SJSA1 (cell line): ENCODE results near the gene RAD51C. TPM values are rescaled to one million over a fixed set of nuclear protein-coding genes. Genes with fewer than 3 reads are reported as not detected.
"Not testable (repeated sequence)": the region's sequence is repeated elsewhere in the genome, so short reads cannot be mapped to it uniquely, and the experiment has no call there.

Source experiments
- DNase-seq, 2 experiments: peaks; one replicate each; pipeline ENCODE4 v3.0.0-alpha.2; 2015 to 2020; ENCODE audit warnings: low spot score in 2 of 2, low read depth in 1 of 2
- H3K27ac ChIP-seq: fragments of 250-450 bp; sonication (Bioruptor Pico); 2 replicates; pipeline ENCODE4 v1.5.1; 2020; ENCODE audit warnings: mild to moderate bottlenecking, moderate library complexity
- H3K27me3 ChIP-seq: fragments of 250-450 bp; sonication (Bioruptor Pico); replicated peaks from 2 replicates; pipeline ENCODE4 v1.5.1; 2020; ENCODE audit warnings: mild to moderate bottlenecking, moderate library complexity
- H3K36me3 ChIP-seq: fragments of 250-450 bp; sonication (Bioruptor Pico); 2 replicates; pipeline ENCODE4 v1.5.1; 2020; ENCODE audit warnings: mild to moderate bottlenecking
- H3K4me1 ChIP-seq: fragments of 250-450 bp; sonication (Bioruptor Pico); replicated peaks from 2 replicates; pipeline ENCODE4 v1.6.1; 2021; ENCODE audit warnings: mild to moderate bottlenecking
- H3K4me3 ChIP-seq: fragments of 250-450 bp; sonication (Bioruptor Pico); 2 replicates; pipeline ENCODE4 v1.5.1; 2020; ENCODE audit warnings: mild to moderate bottlenecking
- H3K9me3 ChIP-seq: fragments of 250-450 bp; sonication (Bioruptor Pico); replicated peaks from 2 replicates; pipeline ENCODE4 v1.5.1; 2020; ENCODE audit warnings: mild to moderate bottlenecking
- total RNA-seq: library from RNA; depleted of rRNA; stranded (reverse); fragments of >200 nt; shearing (Covaris generic); gene quantifications from 2 replicates; pipeline ENCODE4 v1.2.3, GENCODE V29; 2014

The RAD51C gene
- total RNA-seq, 1 experiment from 2014 or later = 77.8 TPM

GRCh38 chr17:58734040-58734439, 41.6 kb downstream of the RAD51C start:
- H3K36me3 ChIP-seq = no peaks in the 10 kb centered on the region
- H3K27ac ChIP-seq = no peak overlapping the region
- H3K9me3 ChIP-seq = no peaks in the 10 kb centered on the region
- H3K27me3 ChIP-seq = no peaks in the 10 kb centered on the region
- no peaks in the 10 kb centered on the region for H3K4me1 ChIP-seq
- no peak for DNase-seq
- no peak overlapping the region for H3K4me3 ChIP-seq

DNA sequence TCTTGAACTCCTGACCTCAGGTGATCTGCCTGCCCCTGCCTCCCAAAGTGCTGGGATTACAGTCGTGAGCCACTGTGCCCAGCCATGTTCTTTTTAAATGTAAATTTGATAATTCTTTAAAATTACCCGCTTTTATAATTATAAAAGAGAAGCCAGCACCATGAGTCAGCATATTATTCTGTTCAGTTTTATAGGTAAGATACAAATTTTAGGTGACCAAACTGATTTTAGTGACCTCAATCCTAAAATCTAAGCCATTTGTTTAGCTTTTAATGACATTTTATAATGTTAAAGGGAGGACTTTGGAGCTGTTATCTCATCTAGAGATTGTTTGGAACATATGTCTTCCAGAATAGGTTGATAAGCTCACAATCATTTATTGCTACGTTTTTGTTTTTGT, 42.4 kb downstream of the RAD51C start:
- Histone ChIP-seq H3K4me3 (no peak overlapping the region), H3K9me3 (no peaks in the 10 kb centered on the region), H3K4me1 (no peaks in the 10 kb centered on the region), H3K36me3 (no peaks in the 10 kb centered on the region), H3K27ac (no peak overlapping the region), H3K27me3 (no peaks in the 10 kb centered on the region)
- DNase-seq = no peak

DNA sequence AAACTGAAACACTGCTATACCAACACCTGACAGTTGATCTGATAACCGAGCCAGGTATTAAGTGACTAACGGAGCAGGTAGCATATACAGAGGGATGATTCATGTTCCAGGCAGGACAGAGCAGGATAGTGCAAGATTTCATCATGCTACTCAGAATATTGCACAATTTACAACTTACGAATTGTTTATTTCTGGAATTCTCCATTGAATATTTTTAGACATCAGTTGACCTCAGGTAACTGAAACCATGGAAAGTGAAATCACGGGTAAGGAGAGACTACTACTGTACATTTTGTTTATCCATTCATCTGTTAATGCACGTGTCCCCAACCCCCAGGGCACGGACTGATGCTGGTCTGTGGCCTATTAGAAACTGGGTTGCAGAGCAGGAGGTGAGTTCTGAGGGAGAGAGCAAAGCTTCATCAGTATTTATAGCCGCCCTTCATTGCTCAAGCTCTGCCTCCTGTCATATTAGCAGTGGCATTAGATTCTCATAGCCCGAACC, 48.8 kb downstream of the RAD51C start:
- no peaks in the 10 kb centered on the region for H3K4me1 ChIP-seq
- no peaks in the 10 kb centered on the region for H3K27me3 ChIP-seq
- H3K27ac ChIP-seq = no peak overlapping the region
- DNase-seq = no peak
- H3K9me3 ChIP-seq = no peaks in the 10 kb centered on the region
- no peaks in the 10 kb centered on the region for H3K36me3 ChIP-seq
- H3K4me3 ChIP-seq = no peak overlapping the region

DNA sequence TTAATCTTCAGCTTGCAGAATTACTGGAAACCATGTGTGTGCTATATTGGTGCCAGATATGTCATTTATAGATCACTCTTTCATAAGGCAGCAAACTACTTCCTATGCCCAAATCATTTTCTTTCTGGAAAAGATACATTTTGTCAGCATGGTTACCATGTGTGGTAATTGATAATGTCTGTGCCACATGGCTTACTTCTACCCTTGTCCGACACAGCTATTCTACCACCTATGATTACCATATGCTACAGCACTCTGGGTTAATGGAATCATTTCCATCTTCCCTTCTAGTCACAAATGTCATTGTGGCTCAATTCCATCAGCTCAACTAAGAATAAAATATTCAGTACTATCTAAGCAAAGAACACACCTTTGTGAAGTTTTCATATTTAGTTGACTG, 55.3 kb downstream of the RAD51C start:
- no peaks in the 10 kb centered on the region for H3K4me1 ChIP-seq
- no peak overlapping the region for H3K27ac ChIP-seq
- H3K36me3 ChIP-seq = no peaks in the 10 kb centered on the region
- 0 out of 2 replicates have a peak, but pooled peaks cover 2% of the 10 kb centered on the region for H3K27me3 ChIP-seq
- DNase-seq = no peak
- no peak overlapping the region for H3K4me3 ChIP-seq
- H3K9me3 ChIP-seq = no peaks in the 10 kb centered on the region

- H3K27ac ChIP-seq, H3K4me3 ChIP-seq: not testable (repeated sequence)
These were observed 57.2 kb downstream of the RAD51C start for GRCh38 chr17:58749627-58750026.

DNA sequence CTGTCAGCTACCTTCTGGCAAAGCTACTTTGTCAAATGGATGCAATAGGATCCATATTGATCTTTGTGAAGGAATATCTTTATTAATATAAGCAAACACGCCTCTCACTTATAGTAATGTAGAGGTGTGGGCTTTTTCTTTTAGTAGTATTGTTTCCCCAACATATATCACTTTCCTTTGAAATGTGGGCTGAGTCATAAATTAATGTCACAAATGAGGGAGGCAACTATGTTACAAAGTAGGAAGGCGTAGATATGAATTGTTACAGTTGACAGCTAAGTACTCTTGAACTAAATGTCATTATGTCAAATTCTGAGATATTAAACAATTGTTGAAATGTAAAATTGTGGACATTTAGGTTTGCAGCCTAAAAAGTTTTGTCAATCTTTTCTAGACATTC, 60.6 kb downstream of the RAD51C start:
- Histone ChIP-seq H3K27ac (no peak overlapping the region), H3K4me3 (no peak overlapping the region), H3K36me3 (no peaks in the 10 kb centered on the region), H3K4me1 (peaks cover 18% of the 10 kb centered on the region), H3K9me3 (no peaks in the 10 kb centered on the region), H3K27me3 (peaks cover 44% of the 10 kb centered on the region)
- DNase-seq = no peak

More at GRCh38 chr17:58749627-58750026, 57.2 kb downstream of the RAD51C start:
- H3K9me3 ChIP-seq, DNase-seq, H3K4me1 ChIP-seq, H3K36me3 ChIP-seq: not testable (repeated sequence)
- H3K27me3 ChIP-seq = peaks cover 13% of the 10 kb centered on the region; the same call in 1 of the 2 replicates

DNA sequence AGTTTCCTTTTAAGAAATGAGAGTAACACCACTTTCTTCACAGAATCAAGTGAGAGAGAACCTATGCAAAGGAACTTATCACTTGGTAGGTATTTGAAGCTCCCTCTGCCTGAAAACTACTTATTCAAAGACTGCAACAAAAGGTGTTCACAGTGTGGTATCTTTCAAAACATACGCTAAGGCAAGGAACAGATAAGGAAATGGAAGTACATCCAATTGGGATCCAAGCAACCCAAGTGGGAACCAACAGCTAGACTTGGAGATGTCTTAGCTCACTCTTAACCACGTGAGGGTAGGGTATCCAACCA, 62.8 kb downstream of the RAD51C start:
- no peaks in the 10 kb centered on the region for H3K36me3 ChIP-seq
- H3K27ac ChIP-seq = no peak overlapping the region
- no peak for DNase-seq
- H3K9me3 ChIP-seq = no peaks in the 10 kb centered on the region
- H3K4me1 ChIP-seq = peaks cover 18% of the 10 kb centered on the region
- peak overlapping the region; percentile 42 for H3K4me3 ChIP-seq
- peaks cover 64% of the 10 kb centered on the region for H3K27me3 ChIP-seq

- Histone ChIP-seq H3K27ac (no peak within 1 kb of the TSS), H3K36me3 (no peaks in the 10 kb centered on the region), H3K4me3 (peak within 1 kb of the TSS; percentile 42), H3K4me1 (peaks cover 18% of the 10 kb centered on the region), H3K27me3 (peaks cover 69% of the 10 kb centered on the region), H3K9me3 (no peaks in the 10 kb centered on the region)
- peak; percentile 53 for DNase-seq
These were observed 63.3 kb downstream of the RAD51C start, which contains the start of gene PPM1E for GRCh38 chr17:58755577-58756245. Gene PPM1E (plus strand): TSS chr17:58755854.

DNA sequence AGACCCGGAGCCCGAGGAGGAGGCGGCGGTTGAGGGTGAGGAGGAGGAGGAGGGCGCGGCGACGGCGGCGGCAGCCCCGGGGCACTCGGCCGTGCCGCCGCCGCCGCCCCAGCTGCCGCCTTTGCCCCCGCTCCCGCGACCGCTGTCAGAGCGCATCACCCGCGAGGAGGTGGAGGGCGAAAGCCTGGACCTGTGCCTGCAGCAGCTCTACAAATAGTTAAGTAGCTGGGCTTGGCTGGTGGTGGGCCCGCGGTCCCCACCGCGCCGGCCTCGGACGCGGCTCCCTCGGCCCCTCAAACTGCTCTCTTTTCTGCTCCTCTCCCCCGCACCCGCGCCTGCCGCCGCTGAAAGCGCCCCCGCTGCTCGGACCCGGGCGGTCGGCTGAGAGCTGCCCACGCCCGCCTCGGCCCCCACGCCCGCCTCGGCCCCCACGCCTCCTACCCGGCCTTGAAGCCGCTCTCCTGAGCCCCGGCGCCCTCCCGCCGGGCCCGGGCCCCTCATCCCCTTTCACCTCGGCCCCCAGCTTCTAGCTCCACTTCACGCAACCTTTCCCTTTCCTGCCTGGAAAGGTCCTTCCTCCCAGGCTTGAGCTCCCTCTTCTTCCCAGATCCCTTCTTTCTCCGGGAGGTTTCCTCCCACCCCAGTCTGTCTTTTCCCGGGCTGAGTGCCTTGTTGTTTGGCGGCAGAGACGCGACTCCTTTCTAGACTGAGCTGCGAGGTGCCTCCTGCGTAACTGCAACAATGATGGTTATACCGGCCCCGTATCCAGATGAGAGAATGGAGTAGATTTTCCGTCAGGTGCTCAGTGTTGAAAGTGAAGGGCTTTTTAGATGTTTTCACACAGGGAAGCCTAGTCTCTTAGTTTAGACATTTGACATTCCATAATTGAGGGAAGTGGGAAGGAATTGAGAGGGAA, 64.1 kb downstream of the RAD51C start:
- peak in 1 of 2 experiments; percentile 7 for DNase-seq
- Histone ChIP-seq H3K9me3 (no peaks in the 10 kb centered on the region), H3K27me3 (peaks cover 67% of the 10 kb centered on the region), H3K36me3 (no peaks in the 10 kb centered on the region), H3K4me3 (peak overlapping the region; percentile 42), H3K4me1 (peaks cover 18% of the 10 kb centered on the region), H3K27ac (no peak overlapping the region)

GRCh38 chr17:58757162-58757613, 64.8 kb downstream of the RAD51C start:
- Histone ChIP-seq H3K36me3 (no peaks in the 10 kb centered on the region), H3K27ac (no peak overlapping the region), H3K27me3 (peaks cover 67% of the 10 kb centered on the region), H3K4me1 (peaks cover 18% of the 10 kb centered on the region), H3K9me3 (no peaks in the 10 kb centered on the region), H3K4me3 (no peak overlapping the region)
- no peak for DNase-seq

DNA sequence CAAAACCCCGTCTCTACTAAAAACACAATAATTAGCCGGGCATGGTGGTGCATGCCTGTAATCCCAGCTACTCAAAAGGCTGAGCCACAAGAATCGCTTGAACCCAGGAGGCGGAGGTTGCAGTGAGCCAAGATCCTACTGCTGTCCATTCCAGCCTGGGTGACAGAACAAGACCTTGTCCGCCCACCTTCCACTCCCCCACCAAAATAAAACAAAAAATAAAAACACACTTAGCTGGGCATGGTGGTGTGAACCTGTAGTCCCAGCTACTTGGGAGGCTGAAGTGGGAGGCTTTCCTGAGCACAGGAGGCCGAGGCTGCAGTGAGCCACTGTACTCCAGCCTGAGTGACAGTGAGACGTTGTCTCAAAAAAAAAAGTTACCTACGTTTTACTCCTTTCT, 66.5 kb downstream of the RAD51C start:
- no peak overlapping the region for H3K4me3 ChIP-seq
- no peaks in the 10 kb centered on the region for H3K9me3 ChIP-seq
- peaks cover 18% of the 10 kb centered on the region for H3K4me1 ChIP-seq
- H3K27me3 ChIP-seq = peaks cover 61% of the 10 kb centered on the region
- no peak for DNase-seq
- no peaks in the 10 kb centered on the region for H3K36me3 ChIP-seq
- H3K27ac ChIP-seq = no peak overlapping the region

- DNase-seq = no peak
- Histone ChIP-seq H3K4me1 (peaks cover 18% of the 10 kb centered on the region), H3K36me3 (no peaks in the 10 kb centered on the region), H3K27ac (no peak overlapping the region), H3K4me3 (no peak overlapping the region), H3K27me3 (peaks cover 60% of the 10 kb centered on the region), H3K9me3 (no peaks in the 10 kb centered on the region)
These were observed 67.1 kb downstream of the RAD51C start for GRCh38 chr17:58759522-58759921.

GRCh38 chr17:58760248-58760647, 67.8 kb downstream of the RAD51C start:
- Histone ChIP-seq H3K4me1 (peaks cover 17% of the 10 kb centered on the region), H3K9me3 (no peaks in the 10 kb centered on the region), H3K27me3 (peaks cover 56% of the 10 kb centered on the region), H3K4me3 (no peak overlapping the region), H3K36me3 (no peaks in the 10 kb centered on the region), H3K27ac (no peak overlapping the region)
- DNase-seq = no peak

- Histone ChIP-seq H3K4me1 (no peaks in the 10 kb centered on the region), H3K9me3 (no peaks in the 10 kb centered on the region), H3K27me3 (peaks cover 27% of the 10 kb centered on the region), H3K4me3 (no peak overlapping the region), H3K36me3 (no peaks in the 10 kb centered on the region), H3K27ac (no peak overlapping the region)
- no peak for DNase-seq
These were observed 70.9 kb downstream of the RAD51C start for GRCh38 chr17:58763263-58763662.
